Frontal cortex (tissue), 4 donors: ENCODE data around the gene CYP4F12. TPM values are rescaled to one million over a fixed set of nuclear protein-coding genes. Genes with fewer than 3 reads are reported as not detected.
"Not testable (repeated sequence)": the region's sequence is repeated elsewhere in the genome, so short reads cannot be mapped to it uniquely, and the experiment has no call there.

Experiments used
- DNase-seq, 2 donors: peaks; one replicate each; pipeline ENCODE4 v3.0.0; 2012; ENCODE audit warnings: low spot score in 2 of 2
- FAIRE-seq: peaks from 2 replicates; lab custom pipeline; 2012; peaks lifted over from hg19 to GRCh38; lab: Jason Lieb, UNC
- total RNA-seq: library from RNA; depleted of rRNA; stranded (reverse); fragments of >200 nt; gene quantifications from one replicate; pipeline ENCODE4 v1.2.3, GENCODE V29; 2014
- donor health status: control.
- donor health status: control.
- donor health status: control.

Gene CYP4F12
- total RNA-seq, 1 donor from 2014 or later, result 0.41 TPM

DNA sequence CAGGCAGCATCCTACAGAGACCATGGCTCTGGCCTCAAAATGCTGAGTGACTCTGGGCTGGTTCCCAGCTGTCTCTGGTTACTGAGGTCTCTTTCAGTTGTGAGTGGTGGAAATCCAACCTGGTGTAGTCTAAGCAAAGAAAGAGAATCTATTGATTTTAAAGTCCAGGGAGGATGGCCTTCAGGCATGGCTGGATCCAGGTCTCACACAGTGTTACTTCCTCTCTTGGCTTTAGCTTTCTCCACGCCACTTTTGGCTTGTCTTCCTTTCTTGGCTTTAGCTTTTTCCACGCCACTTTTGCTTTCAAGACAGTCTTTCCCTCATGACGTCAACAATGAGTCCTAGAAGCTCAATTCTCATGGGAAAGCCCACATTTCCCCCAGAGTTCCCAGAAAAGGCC lies 28.1 kb upstream of the CYP4F12 start:
- DNase-seq (no peak), FAIRE-seq (no peak)

DNA sequence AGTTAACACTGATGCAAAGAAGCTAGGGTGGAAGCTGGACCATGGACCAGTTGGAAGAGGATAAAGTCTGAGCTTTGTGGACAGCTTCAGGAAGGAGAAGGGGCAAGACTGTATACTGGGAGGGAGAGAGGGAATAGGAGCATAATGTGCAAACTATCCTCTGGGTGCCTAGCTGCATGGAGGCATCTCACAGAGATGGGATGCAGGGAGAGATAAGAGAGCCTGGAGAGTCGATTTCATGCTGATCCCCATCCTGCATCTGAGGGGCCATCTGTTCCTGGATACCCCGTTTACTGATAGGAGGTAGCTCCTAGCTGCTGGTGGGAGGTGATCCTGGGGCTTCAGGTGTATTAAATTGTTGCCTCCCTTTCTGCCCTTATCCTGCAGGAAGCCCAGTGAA lies 23.4 kb upstream of the CYP4F12 start:
- DNase-seq (no peak), FAIRE-seq (no peak)

DNA sequence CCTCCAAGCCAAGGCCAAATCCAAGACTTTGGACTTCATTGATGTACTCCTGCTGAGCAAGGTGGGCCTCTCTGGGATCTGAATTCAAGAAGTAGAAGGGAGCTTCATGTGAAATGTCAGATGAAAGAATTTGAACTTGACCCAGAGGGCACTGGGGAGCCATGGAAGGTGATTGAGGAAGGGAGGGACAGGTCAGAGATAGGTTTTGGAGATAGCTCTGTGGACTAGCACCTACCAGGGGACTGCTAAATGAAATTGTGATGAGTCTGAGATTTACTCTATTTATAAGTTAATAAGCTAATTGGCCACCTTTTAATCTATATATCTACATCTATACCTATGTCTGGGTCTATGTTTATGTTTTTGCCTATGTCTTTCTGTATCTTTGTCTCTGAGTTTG lies 22.8 kb upstream of the CYP4F12 start:
- FAIRE-seq, DNase-seq: not testable (repeated sequence)

DNA sequence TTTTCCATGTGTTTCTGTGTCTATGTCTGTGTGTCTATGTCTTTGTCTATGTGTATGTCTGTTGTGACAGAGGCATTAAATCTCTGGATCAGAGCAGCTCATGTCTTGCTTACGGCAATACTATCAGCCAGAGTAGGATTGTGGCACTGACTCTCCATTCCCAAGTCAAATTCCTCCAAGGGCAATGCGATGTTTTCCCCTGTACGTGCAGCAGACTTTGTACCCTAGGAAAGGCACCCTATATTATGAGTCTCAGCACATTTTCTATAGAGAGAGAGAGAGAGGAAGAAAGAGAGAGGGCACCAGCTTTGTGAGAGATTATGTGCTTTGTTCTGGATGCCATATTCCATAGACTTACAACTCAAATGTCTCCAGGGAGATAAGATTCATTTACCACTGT lies 21.1 kb upstream of the CYP4F12 start:
- FAIRE-seq, result no peak
- DNase-seq, result no peak

DNA sequence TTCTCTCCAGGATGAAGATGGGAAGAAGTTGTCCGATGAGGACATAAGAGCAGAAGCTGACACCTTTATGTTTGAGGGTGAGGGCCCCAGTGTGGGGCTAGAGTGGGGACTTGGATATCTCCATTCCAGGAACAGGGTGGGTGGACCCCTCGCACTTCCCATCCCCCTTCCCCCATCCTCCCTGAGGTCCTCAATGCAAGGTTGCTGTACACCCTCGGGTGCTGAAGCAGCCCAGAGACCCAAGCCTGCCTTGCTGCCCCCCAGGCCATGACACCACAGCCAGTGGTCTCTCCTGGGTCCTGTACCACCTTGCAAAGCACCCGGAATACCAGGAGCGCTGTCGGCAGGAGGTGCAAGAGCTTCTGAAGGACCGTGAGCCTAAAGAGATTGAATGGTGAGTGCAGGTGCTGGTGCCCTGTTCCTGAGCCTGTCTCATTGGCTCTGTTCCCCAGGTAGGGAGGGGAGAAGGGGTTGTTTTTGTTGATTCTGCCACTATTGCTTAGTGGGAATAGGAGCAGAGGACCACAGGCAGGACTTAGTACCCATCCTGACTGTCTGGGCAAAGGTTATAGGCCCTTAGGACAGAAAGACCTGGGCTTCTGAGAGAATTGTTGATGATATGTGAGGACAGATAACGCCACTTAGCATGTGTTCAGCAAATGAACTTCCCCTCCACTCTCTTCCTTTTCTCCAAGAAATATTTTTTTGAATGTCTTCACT lies 20.2 kb upstream of the CYP4F12 start:
- DNase-seq, result no peak
- no peak for FAIRE-seq

DNA sequence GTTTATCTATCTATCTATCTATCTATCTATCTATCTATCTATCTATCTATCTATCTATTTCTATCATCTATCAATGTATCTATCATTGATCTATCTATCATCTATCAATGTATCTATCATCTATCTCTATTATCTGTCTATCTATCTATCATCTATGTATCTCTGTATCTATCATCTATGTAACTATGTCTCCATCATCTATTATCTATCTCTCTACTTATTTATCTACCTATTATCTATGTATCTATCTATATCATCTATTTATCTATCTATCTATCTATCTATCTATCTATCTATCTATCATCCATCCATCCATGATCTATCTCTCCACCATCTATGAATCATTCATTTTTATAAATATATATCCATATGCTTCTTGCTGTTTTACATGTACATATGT lies 16.4 kb upstream of the CYP4F12 start:
- FAIRE-seq, result no peak
- no peak for DNase-seq

DNA sequence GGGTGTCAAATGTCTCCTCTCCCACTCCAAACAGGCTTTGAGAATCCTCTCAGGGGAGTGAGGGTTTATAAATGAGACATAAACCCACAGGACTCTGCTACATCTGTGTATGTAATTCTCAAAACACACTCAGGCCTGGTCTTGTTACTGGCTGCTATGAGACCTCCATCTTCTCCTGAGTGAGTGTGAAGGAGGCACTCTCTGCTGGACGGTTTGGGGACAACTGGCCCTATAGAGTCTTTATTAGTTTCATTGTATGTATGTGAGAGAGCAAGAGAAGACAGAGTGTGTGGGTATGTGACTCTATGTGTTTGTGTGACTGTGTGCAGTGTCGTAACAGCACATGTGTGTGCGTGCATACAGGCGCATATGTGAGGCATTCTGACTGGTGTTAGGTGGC lies 9.6 kb upstream of the CYP4F12 start:
- no peak for DNase-seq
- no peak for FAIRE-seq

DNA sequence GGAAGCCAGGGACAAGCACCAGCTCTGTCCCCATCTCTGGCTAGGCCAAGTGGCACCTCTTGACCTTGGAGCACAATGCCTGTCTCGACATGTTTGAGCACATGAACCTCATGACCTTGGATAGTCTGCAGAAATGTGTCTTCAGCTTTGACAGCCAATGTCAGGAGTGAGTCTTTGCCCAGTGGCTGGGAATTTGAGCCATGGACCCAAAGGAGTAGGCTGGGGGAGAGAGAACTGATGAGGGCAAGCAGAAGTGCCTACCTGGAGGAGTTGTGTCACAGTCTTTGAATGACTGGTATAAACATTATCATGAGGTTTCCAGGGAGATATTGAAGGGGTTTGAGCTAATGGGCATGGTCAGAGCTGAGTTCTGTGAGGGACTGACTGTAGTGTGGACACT lies 6.7 kb upstream of the CYP4F12 start:
- DNase-seq (no peak), FAIRE-seq (no peak)

DNA sequence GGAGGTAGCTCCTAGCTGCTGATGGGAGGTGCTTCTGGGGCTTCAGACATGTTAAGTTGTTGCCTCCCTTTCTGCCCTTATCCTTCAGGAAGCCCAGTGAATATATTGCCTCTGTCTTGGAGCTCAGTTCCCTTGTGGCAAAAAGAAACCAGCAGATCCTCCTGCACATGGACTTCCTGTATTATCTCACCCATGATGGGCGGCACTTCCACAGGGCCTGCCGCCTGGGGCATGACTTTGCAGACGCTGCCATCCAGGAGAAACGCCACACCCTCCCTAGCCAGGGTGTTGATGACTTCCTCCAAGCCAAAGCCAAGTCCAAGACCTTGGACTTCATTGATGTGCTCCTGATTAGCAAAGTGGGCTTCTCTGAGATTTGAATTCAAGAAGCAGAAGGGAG lies 6.0 kb upstream of the CYP4F12 start:
- FAIRE-seq (no peak), DNase-seq (no peak)

DNA sequence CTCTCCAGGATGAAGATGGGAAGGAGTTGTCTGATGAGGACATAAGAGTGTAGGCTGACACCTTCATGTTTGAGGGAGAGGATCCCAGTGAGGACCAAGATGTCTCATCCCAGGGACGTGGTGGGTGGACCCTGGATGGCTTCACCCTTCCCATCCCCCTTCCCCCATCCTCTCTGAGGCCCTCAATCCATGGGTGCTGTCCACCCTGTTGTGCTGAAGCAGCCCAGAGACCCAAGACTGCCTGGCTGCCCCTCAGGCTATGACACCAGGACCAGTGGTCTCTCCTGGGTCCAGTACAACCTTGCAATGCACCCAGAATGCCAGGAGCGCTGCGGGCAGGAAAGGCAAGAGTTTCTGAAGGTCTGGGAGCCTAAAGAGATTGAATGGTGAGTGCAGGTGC lies 3.4 kb upstream of the CYP4F12 start:
- no peak for DNase-seq
- FAIRE-seq, result no peak

DNA sequence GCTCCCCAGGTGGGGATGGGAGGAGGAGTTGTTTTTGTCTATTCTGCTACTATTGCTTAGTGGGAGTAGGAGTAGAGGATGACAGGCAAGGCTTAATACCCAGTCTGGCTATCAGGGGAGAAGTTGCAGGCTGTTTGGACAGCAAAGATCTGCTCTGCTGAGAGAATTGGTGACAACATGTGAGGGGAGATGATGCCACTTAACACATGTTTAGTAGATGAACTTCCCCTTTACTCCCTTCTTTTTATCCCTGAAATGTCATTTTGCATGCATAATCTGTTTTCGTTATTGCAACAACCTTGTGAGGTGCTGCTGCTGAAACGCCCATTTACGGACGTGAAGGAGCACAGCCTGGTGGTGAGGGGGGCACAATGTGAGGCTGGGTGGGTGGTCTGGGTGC lies 3.0 kb upstream of the CYP4F12 start:
- no peak for FAIRE-seq
- no peak for DNase-seq

DNA sequence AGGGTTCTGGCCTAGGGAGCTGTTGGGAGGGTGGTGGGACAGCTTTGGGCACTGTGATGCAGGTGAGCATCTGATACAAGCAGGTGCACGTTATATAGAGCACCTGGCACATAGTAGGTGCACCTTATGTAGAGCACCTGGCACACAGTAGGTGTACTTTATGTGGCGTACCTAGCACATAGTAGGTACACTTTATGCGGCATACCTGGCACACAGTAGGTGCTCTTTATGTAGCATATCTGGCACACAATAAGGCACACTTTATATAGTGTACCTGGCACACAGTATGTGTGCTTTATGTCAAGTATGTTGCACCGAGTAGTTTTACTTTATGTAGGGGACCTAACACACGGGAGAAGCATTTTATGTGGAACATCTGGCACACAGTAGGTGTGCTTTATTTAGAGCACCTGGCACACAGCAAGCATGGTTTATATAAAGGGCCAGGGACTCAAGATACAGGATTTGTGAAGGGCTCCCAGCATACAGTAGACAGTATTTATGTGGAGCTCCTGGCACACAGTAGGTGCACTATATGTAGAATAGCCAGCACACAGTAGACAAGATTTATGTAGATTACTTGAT lies 1.6 kb upstream of the CYP4F12 start:
- FAIRE-seq, result no peak
- no peak for DNase-seq

DNA sequence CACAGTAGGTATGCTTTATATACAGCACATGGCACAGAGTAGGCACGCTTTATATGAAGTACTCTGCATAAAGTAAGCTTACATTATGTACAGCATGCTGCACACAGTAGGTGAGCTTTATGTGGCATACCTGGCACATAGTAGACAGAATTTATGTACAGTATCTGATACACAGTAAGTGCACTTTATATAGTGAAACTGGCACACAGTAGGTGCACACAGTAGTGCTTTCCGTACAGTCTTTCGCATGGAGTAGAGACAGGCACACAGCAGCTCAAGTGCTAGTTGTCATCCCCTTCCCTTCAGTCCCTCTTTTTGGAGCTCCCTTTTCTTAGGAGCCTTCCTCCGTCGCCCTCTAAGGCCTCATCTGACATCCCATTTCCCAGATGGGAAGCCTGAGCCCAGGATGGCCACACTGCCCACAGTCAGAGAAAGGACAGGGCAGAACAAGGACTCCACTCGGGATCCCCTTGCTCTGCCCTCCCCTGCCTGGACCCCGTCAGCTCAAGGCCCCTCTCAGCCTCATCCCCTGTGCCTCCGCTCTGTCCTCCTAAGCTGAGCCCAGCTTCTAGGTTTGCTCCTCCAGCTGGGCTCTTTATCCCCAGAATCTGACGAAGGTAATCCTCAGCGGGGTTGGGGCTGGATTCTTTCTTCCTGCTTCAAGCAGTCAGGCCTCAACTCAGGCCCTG lies 852 bp upstream of the CYP4F12 start:
- FAIRE-seq (no peak), DNase-seq (no peak)

DNA sequence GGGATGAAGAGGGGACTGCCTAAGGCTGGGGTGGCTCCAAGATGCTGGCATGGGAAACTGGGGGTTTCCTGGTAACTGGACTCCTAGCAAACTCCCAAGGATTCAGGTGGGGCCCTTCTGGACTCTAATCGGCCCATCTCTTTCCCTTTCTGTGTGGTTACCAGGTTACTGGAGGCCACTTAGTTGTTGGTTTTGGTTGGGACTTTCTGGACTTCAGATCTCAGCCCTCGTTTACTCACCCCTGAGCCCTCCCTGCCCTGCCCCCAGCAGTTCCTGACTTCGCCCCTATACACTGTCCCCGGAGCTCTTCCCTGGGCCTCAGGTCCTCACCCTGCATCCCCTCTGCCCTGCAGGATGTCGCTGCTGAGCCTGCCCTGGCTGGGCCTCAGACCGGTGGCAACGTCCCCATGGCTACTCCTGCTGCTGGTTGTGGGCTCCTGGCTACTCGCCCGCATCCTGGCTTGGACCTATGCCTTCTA lies 328 bp downstream of the CYP4F12 start:
- FAIRE-seq (no peak), DNase-seq (no peak)

DNA sequence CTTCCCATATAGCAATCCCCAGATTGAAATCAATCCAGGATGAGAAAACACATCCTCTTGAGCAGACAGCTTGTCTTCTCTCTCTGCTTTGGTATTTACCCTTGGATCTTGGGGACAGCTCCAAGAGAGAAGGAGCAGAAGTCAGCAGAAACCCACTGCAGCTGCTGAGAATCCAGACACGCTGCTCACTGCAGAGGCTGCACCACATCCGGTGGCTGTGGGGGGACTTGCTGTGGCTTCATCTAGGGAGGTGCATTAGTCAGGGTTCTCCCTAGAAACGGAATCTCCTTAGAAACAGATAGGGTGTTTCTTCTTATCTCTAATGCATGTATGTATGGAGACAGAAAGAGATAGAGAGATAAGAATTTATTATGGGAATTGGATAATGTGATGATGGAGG lies 2.7 kb downstream of the CYP4F12 start:
- no peak for FAIRE-seq
- DNase-seq, result no peak

DNA sequence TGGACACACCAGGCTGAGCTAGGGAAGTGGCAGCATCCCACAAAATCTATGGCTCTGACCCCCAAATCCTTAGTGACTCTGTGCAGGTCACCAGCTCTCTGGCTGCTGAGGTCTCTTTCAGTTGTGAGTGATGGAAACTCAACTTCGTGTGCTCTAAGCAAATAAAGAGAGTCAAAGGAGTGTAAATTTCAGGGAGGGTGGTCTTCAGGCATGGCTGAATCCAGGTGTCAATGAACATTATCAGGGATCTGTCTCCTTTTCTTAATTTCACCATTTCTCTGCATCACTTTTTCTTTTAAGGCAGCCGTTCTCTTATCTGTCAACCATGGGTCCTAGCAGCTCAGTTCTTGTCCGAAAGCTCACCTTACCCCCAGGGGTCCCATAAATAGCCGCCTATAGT lies 6.2 kb downstream of the CYP4F12 start:
- DNase-seq (no peak), FAIRE-seq (no peak)

DNA sequence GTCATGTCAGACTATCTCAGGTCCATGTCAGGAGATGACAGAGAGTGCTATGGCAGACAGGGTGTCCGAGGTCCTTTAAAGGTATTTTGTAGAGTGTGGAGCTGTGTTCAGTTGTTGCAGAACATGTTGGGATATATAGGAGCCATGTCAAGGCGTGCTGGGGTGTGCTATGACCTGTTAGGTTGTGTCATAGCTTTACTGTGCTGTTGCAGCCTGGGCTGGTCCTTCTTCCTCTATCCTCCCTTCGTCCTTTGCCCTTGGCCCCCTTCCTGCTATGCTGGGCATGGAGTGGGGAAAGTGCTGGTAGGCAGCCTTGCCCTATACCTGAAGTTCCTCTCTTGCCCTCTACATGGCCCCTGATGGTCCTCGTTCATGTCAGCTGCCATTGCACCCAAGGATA lies 7.0 kb downstream of the CYP4F12 start:
- FAIRE-seq, DNase-seq: not testable (repeated sequence)

DNA sequence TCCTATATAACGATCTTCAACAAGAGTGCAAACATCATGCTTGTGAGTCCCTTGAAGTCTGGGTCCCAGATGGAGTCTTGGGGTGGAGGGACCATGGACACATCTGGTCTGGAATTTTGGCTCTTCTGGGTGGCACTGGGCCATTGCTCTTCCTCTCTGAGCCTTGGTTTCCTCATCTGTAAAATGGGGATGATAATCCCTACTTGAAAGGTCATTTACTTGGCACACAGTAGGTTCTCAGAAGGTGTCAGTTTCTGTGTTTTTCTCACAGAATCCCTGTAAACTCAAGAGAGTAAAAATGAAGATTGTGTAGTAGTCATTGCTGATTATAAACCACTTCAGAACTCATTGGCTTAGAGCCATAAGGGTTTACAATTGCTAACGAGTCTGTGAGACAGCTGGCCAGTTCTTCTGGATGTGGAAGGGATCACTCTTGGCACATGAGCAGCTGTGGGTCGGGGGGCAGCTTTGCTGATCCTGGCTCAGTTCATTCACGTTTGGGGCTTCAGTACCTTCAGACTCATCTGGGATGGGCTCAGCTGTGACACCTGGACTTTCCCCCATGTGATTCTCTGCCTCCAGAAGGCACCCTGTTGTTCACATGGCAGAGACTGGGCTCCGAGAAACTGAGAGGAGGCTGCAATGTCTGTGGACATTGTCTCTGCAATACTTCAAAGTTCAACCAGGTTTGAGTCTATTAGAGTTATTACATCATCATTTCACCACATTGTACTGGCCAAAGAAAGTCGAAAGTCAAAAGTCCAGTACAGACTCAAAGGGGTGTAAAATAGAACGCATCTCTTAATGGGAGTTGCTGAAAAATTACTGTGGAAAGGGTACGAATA lies 7.8 kb downstream of the CYP4F12 start:
- DNase-seq (no peak), FAIRE-seq (no peak)

DNA sequence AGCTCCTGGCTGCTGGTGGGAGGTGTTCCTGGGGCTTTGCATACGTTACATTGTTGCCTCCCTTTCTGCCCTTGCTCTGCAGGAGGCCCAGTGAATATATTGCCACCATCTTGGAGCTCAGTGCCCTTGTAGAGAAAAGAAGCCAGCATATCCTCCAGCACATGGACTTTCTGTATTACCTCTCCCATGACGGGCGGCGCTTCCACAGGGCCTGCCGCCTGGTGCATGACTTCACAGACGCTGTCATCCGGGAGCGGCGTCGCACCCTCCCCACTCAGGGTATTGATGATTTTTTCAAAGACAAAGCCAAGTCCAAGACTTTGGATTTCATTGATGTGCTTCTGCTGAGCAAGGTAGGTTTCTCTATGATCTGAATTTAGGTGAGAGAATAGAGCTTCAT lies 10.5 kb downstream of the CYP4F12 start:
- FAIRE-seq (no peak), DNase-seq (no peak)

DNA sequence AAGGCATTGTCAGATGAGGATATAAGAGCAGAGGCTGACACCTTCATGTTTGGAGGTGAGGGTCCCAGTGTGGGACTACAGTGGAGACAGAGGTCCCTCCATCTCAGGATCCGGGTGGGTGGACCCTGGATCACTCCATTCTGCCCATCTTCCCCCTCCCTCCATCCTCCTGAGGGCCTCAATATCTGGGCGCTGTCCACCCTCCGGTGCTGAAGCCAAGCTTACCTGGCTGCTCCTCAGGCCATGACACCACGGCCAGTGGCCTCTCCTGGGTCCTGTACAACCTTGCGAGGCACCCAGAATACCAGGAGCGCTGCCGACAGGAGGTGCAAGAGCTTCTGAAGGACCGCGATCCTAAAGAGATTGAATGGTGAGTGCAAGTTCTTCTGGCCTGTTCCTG lies 11.9 kb downstream of the CYP4F12 start:
- FAIRE-seq (no peak), DNase-seq (no peak)
